Activated naive CD8-positive, alpha-beta T cell (primary cell): ENCODE results near the gene ANXA5.
"Not testable (repeated sequence)": the region's sequence is repeated elsewhere in the genome, so short reads cannot be mapped to it uniquely, and the experiment has no call there.

Source experiments
- H3K27ac Mint-ChIP-seq: one replicate; pipeline ENCODE4 v1.8.0; 2021; ENCODE audit warnings: mixed read lengths
- H3K27me3 Mint-ChIP-seq: one replicate; pipeline ENCODE4 v1.8.0; 2021; ENCODE audit warnings: mixed read lengths
- H3K36me3 Mint-ChIP-seq: one replicate; pipeline ENCODE4 v1.8.0; 2021; ENCODE audit warnings: mixed read lengths
- H3K4me1 Mint-ChIP-seq: one replicate; pipeline ENCODE4 v1.8.0; 2021; ENCODE audit warnings: low read depth, mixed read lengths
- H3K4me3 Mint-ChIP-seq: one replicate; pipeline ENCODE4 v1.8.0; 2021; ENCODE audit warnings: mild to moderate bottlenecking, mixed read lengths
- H3K9me3 Mint-ChIP-seq: one replicate; pipeline ENCODE4 v1.8.0; 2021; ENCODE audit warnings: low read depth, mixed read lengths

Gene ANXA5

GRCh38 chr4:121676345-121677075 is 20.3 kb downstream of the ANXA5 start:
- Mint-ChIP-seq H3K27ac (no peak overlapping the region), H3K9me3 (no peaks in the 10 kb centered on the region), H3K4me3 (no peak overlapping the region), H3K36me3 (peaks cover 19% of the 10 kb centered on the region), H3K4me1 (no peaks in the 10 kb centered on the region), H3K27me3 (no peaks in the 10 kb centered on the region)

- Mint-ChIP-seq H3K27ac (no peak overlapping the region), H3K4me1 (no peaks in the 10 kb centered on the region), H3K36me3 (peaks cover 22% of the 10 kb centered on the region), H3K27me3 (no peaks in the 10 kb centered on the region), H3K9me3 (no peaks in the 10 kb centered on the region), H3K4me3 (no peak overlapping the region)
These were observed 21.1 kb downstream of the ANXA5 start for GRCh38 chr4:121675715-121676114.

- Mint-ChIP-seq H3K36me3 (peaks cover 21% of the 10 kb centered on the region), H3K27me3 (no peaks in the 10 kb centered on the region), H3K9me3 (no peaks in the 10 kb centered on the region), H3K4me3 (no peak overlapping the region), H3K27ac (no peak overlapping the region), H3K4me1 (no peaks in the 10 kb centered on the region)
These were observed 22.1 kb downstream of the ANXA5 start for GRCh38 chr4:121674696-121675095.

GRCh38 chr4:121674191-121674590 is 22.6 kb downstream of the ANXA5 start:
- Mint-ChIP-seq H3K9me3 (no peaks in the 10 kb centered on the region), H3K36me3 (peaks cover 19% of the 10 kb centered on the region), H3K4me3 (no peak overlapping the region), H3K27me3 (no peaks in the 10 kb centered on the region), H3K4me1 (no peaks in the 10 kb centered on the region), H3K27ac (no peak overlapping the region)

- Mint-ChIP-seq H3K9me3 (no peaks in the 10 kb centered on the region), H3K4me1 (no peaks in the 10 kb centered on the region), H3K4me3 (no peak overlapping the region), H3K27me3 (no peaks in the 10 kb centered on the region), H3K36me3 (peaks cover 20% of the 10 kb centered on the region), H3K27ac (no peak overlapping the region)
These were observed 27.6 kb downstream of the ANXA5 start for GRCh38 chr4:121669163-121669550.

- H3K27me3 Mint-ChIP-seq: no peaks in the 10 kb centered on the region
- H3K4me3 Mint-ChIP-seq: no peak overlapping the region
- peaks cover 21% of the 10 kb centered on the region for H3K36me3 Mint-ChIP-seq
- no peaks in the 10 kb centered on the region for H3K9me3 Mint-ChIP-seq
- no peak overlapping the region for H3K27ac Mint-ChIP-seq
- H3K4me1 Mint-ChIP-seq: no peaks in the 10 kb centered on the region
These were observed 28.2 kb downstream of the ANXA5 start for GRCh38 chr4:121668368-121669162.

- Mint-ChIP-seq H3K27ac (no peak overlapping the region), H3K9me3 (no peaks in the 10 kb centered on the region), H3K36me3 (peaks cover 21% of the 10 kb centered on the region), H3K4me1 (no peaks in the 10 kb centered on the region), H3K27me3 (no peaks in the 10 kb centered on the region), H3K4me3 (no peak overlapping the region)
These were observed 30.6 kb downstream of the ANXA5 start for GRCh38 chr4:121666091-121666679.

- Mint-ChIP-seq H3K36me3 (peaks cover 21% of the 10 kb centered on the region), H3K27me3 (no peaks in the 10 kb centered on the region), H3K4me1 (no peaks in the 10 kb centered on the region), H3K27ac (no peak overlapping the region), H3K4me3 (no peak overlapping the region), H3K9me3 (no peaks in the 10 kb centered on the region)
These were observed 31.4 kb downstream of the ANXA5 start for GRCh38 chr4:121665371-121665770.

- Mint-ChIP-seq H3K27me3 (no peaks in the 10 kb centered on the region), H3K4me1 (no peaks in the 10 kb centered on the region), H3K27ac (no peak overlapping the region), H3K9me3 (no peaks in the 10 kb centered on the region), H3K4me3 (no peak overlapping the region), H3K36me3 (peaks cover 12% of the 10 kb centered on the region)
These were observed 34.6 kb downstream of the ANXA5 start for GRCh38 chr4:121662225-121662624.

GRCh38 chr4:121660175-121660933 is 36.4 kb downstream of the ANXA5 start:
- H3K4me3 Mint-ChIP-seq, H3K9me3 Mint-ChIP-seq, H3K27me3 Mint-ChIP-seq, H3K27ac Mint-ChIP-seq, H3K36me3 Mint-ChIP-seq, H3K4me1 Mint-ChIP-seq: not testable (repeated sequence)

GRCh38 chr4:121658125-121658524 is 38.7 kb downstream of the ANXA5 start:
- Mint-ChIP-seq H3K4me1 (no peaks in the 10 kb centered on the region), H3K27me3 (peaks cover 4% of the 10 kb centered on the region), H3K27ac (no peak overlapping the region), H3K4me3 (no peak overlapping the region), H3K9me3 (no peaks in the 10 kb centered on the region), H3K36me3 (peaks cover 2% of the 10 kb centered on the region)

GRCh38 chr4:121656269-121656641 is 40.5 kb downstream of the ANXA5 start:
- H3K4me3 Mint-ChIP-seq: no peak overlapping the region

GRCh38 chr4:121655320-121656268 is 41.2 kb downstream of the ANXA5 start:
- Mint-ChIP-seq H3K27me3 (peaks cover 4% of the 10 kb centered on the region), H3K9me3 (no peaks in the 10 kb centered on the region), H3K4me3 (no peak overlapping the region), H3K36me3 (no peaks in the 10 kb centered on the region), H3K27ac (no peak overlapping the region), H3K4me1 (no peaks in the 10 kb centered on the region)

More at GRCh38 chr4:121656269-121656641, 40.5 kb downstream of the ANXA5 start:
- H3K36me3 Mint-ChIP-seq: no peaks in the 10 kb centered on the region
- H3K4me1 Mint-ChIP-seq: no peaks in the 10 kb centered on the region
- H3K27me3 Mint-ChIP-seq: peaks cover 4% of the 10 kb centered on the region
- H3K27ac Mint-ChIP-seq: no peak overlapping the region
- H3K9me3 Mint-ChIP-seq: no peaks in the 10 kb centered on the region

GRCh38 chr4:121654738-121655137 is 42.0 kb downstream of the ANXA5 start:
- H3K9me3 Mint-ChIP-seq: no peaks in the 10 kb centered on the region
- H3K4me3 Mint-ChIP-seq: no peak overlapping the region
- H3K27me3 Mint-ChIP-seq: peaks cover 4% of the 10 kb centered on the region
- H3K36me3 Mint-ChIP-seq: no peaks in the 10 kb centered on the region
- no peaks in the 10 kb centered on the region for H3K4me1 Mint-ChIP-seq
- H3K27ac Mint-ChIP-seq: no peak overlapping the region
